Measurements from ENCODE around the gene TBC1D32.
"Not testable (repeated sequence)": the region's sequence is repeated elsewhere in the genome, so short reads cannot be mapped to it uniquely, and the experiment has no call there.

Gene TBC1D32

GRCh38 chr6:121334299-121335086, at the start of gene TBC1D32:
TBC1D32 (minus strand) TSS chr6:121334480; CDS start chr6:121334430, 50 bp downstream.
- peak; percentile 78 to 86 for DNase-seq

- no peak for DNase-seq
Measured at GRCh38 chr6:121383478-121383877, 49.2 kb upstream of the TBC1D32 start.

GRCh38 chr6:121382467-121383121, 48.3 kb upstream of the TBC1D32 start:
- no peak for DNase-seq

GRCh38 chr6:121376411-121376810, 42.1 kb upstream of the TBC1D32 start:
- no peak for DNase-seq

GRCh38 chr6:121374219-121374618, 39.9 kb upstream of the TBC1D32 start:
- DNase-seq, result not testable (repeated sequence)

- no peak for DNase-seq
Measured at GRCh38 chr6:121365536-121366521, 31.5 kb upstream of the TBC1D32 start.

- no peak for DNase-seq
Measured at GRCh38 chr6:121356575-121356974, 22.3 kb upstream of the TBC1D32 start.

- DNase-seq, result no peak
Measured at GRCh38 chr6:121354764-121355163, 20.5 kb upstream of the TBC1D32 start.

GRCh38 chr6:121352941-121353340, 18.7 kb upstream of the TBC1D32 start:
- DNase-seq, result no peak

GRCh38 chr6:121351916-121352315, 17.6 kb upstream of the TBC1D32 start:
- no peak for DNase-seq

GRCh38 chr6:121349596-121349995, 15.3 kb upstream of the TBC1D32 start:
- no peak for DNase-seq

- DNase-seq, result no peak
Measured at GRCh38 chr6:121347484-121347883, 13.2 kb upstream of the TBC1D32 start.

GRCh38 chr6:121344539-121344938, 10.3 kb upstream of the TBC1D32 start:
- no peak for DNase-seq

- no peak for DNase-seq
Measured at GRCh38 chr6:121339639-121340226, 5.5 kb upstream of the TBC1D32 start.

GRCh38 chr6:121338956-121339355, 4.7 kb upstream of the TBC1D32 start:
- no peak for DNase-seq

GRCh38 chr6:121338366-121338765, 4.1 kb upstream of the TBC1D32 start:
- DNase-seq, result no peak

- no peak for DNase-seq
Measured at GRCh38 chr6:121335087-121336008, 1.1 kb upstream of the TBC1D32 start.

GRCh38 chr6:121333694-121334093, 586 bp downstream of the TBC1D32 start:
- DNase-seq, result not testable (repeated sequence)

- DNase-seq, result no peak
Measured at GRCh38 chr6:121333196-121333595, 1.1 kb downstream of the TBC1D32 start.

- no peak for DNase-seq
Measured at GRCh38 chr6:121330516-121330915, 3.8 kb downstream of the TBC1D32 start.

- DNase-seq, result no peak
Measured at GRCh38 chr6:121321282-121321681, 13.0 kb downstream of the TBC1D32 start.

- no peak for DNase-seq
Measured at GRCh38 chr6:121319603-121320002, 14.7 kb downstream of the TBC1D32 start.
